ENCODE data around the gene METAP1D.

The METAP1D gene

GRCh38 chr2:172096626-172097547 lies 97.1 kb downstream of the METAP1D start:
- peak; percentile 41 for DNase-seq (ENCODE audit: low spot score)
- TF ChIP-seq, protein P1, sequence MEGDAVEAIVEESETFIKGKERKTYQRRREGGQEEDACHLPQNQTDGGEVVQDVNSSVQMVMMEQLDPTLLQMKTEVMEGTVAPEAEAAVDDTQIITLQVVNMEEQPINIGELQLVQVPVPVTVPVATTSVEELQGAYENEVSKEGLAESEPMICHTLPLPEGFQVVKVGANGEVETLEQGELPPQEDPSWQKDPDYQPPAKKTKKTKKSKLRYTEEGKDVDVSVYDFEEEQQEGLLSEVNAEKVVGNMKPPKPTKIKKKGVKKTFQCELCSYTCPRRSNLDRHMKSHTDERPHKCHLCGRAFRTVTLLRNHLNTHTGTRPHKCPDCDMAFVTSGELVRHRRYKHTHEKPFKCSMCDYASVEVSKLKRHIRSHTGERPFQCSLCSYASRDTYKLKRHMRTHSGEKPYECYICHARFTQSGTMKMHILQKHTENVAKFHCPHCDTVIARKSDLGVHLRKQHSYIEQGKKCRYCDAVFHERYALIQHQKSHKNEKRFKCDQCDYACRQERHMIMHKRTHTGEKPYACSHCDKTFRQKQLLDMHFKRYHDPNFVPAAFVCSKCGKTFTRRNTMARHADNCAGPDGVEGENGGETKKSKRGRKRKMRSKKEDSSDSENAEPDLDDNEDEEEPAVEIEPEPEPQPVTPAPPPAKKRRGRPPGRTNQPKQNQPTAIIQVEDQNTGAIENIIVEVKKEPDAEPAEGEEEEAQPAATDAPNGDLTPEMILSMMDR (IDR thresholded peaks at IDR 0.05; ENCODE audit: borderline replicate concordance, control extremely low read depth, extremely low read depth, insufficient read depth, missing control alignments), result no peak
- in situ Hi-C loops (cut with MboI; ENCODE audit: low sequenced_read_pairs, unreplicated experiment), result loop anchor here (25.0 kb wide), 2 partner anchors 1285 to 1385 kb away; partner anchors contain the start of genes GAD1 and SP5

DNA sequence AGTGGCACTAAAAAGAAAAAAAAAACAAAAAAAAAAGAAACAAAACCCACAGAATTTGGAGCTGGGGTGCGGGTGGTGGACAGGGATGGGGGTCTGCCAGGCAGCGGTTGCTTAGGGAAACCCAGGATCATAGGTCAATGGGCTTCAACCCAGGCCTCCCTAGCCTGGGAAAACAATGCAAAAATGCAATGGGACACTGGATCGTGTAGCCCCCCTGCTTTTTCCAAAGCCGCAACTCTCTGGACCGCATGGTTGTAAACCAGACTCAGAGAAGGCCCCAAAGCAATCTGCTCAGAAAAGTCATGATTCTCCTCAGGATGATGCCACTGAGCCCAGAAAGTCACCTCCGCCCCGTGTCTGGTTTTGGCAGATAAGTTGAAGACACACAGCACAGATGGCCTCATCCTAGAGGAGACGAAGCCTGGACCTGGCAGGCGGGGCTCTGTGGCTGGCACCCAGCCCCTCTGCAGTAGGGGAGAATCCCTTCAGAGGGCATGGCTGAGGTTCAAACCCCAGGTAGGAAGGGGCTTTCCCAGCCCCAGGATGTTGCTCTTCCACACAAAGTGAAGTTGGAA lies 97.9 kb downstream of the METAP1D start:
- TF ChIP-seq, protein P1 (IDR thresholded peaks at IDR 0.05; ENCODE audit: borderline replicate concordance, control extremely low read depth, extremely low read depth, insufficient read depth, missing control alignments), result no peak
- DNase-seq (ENCODE audit: low spot score), result peak; percentile 26
- in situ Hi-C loops (cut with MboI; ENCODE audit: low sequenced_read_pairs, unreplicated experiment), result loop anchor here (25.0 kb wide), 2 partner anchors 1285 to 1385 kb away; partner anchors contain the start of genes GAD1 and SP5

DNA sequence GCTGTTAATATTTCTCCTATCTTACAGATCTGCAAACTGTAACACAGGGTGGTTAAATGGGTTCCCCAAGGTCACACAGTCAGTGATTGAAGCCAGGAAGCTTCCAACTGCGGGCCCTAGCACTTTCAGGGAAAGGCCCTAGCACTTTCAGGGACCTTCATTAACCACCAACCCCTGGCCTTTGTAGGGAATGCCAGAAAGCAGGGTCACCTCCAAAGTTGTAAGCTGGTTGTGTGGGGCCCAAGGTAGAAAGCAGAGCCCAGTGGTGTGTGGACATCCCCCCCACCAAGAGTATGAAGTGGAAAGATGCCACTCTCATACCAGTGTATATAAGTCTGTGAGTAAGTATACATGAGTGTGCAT lies 98.5 kb downstream of the METAP1D start:
- in situ Hi-C loops (cut with MboI; ENCODE audit: low sequenced_read_pairs, unreplicated experiment), result loop anchor here (25.0 kb wide), 2 partner anchors 1286 to 1386 kb away; partner anchors contain the start of genes GAD1 and SP5
- TF ChIP-seq, protein P1 (IDR thresholded peaks at IDR 0.05; ENCODE audit: borderline replicate concordance, control extremely low read depth, extremely low read depth, insufficient read depth, missing control alignments), result no peak
- DNase-seq (ENCODE audit: low spot score), result peak; percentile 26

- DNase-seq (ENCODE audit: low spot score), result peak; percentile 74
- TF ChIP-seq, protein P1 (IDR thresholded peaks at IDR 0.05; ENCODE audit: borderline replicate concordance, control extremely low read depth, extremely low read depth, insufficient read depth, missing control alignments), result no peak
- in situ Hi-C loops (cut with MboI; ENCODE audit: low sequenced_read_pairs, unreplicated experiment), result loop anchor here (25.0 kb wide), 2 partner anchors 1287 to 1387 kb away; partner anchors contain the start of genes GAD1 and SP5
These were observed 99.1 kb downstream of the METAP1D start for GRCh38 chr2:172098650-172099471.

DNA sequence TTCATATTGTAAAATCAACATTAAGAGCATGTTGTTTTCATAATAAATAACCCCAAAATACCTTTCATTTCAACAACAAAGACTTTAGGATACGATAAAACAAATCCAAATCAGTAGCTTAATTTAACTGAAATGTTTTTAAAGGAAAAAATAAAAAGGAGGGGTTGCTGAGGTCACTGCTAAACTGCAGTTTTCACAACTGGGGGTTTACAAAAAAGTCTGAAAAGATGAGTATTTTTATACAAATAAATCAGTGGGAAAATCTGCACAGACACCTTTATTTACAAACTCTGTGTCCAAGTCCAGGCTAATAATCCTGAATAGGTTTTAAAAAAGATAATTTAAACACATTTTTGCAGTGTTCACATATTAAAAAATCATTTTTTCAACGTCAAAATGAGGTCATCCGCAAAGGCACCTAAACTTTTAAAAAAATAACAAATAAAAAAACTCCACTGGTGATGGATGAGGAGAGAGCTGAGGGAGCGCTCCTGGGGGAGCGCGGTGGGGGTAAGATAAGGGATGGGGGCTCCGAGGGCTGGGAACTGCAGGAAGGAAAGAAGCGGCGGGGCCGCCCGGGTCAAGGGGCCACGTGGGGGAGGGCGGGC lies 99.8 kb downstream of the METAP1D start:
- TF ChIP-seq, protein P1 (IDR thresholded peaks at IDR 0.05; ENCODE audit: borderline replicate concordance, control extremely low read depth, extremely low read depth, insufficient read depth, missing control alignments), result no peak
- in situ Hi-C loops (cut with MboI; ENCODE audit: low sequenced_read_pairs, unreplicated experiment), result loop anchor here (10.0 to 25.0 kb wide), 4 partner anchors 395 to 1387 kb away; partner anchors contain the start of genes GAD1, GORASP2 and SP5
- no peak for DNase-seq (ENCODE audit: low spot score)

Measured in GM13976 (cell line).